Parathyroid adenoma (tissue), 2 donors: Measurements from ENCODE around the gene KIDINS220.

Source experiments
- H2AFZ ChIP-seq: fragments of 300-600 bp; sonication (generic); one replicate; pipeline ENCODE4 v1.7.0; 2017; ENCODE audit warnings: antibody characterized with exemption, mild to moderate bottlenecking
- H3K27ac ChIP-seq: fragments of 300-600 bp; sonication (generic); one replicate; pipeline ENCODE4 v1.7.0; 2017
- H3K27me3 ChIP-seq: fragments of 300-600 bp; sonication (generic); one replicate; pipeline ENCODE4 v1.7.0; 2017; ENCODE audit warnings: low read length; ENCODE audit not compliant: control insufficient read depth, insufficient read depth
- H3K36me3 ChIP-seq: fragments of 300-600 bp; sonication (generic); one replicate; pipeline ENCODE4 v1.7.0; 2017; ENCODE audit warnings: low read length; ENCODE audit not compliant: control insufficient read depth, insufficient read depth
- H3K4me1 ChIP-seq: fragments of 300-600 bp; sonication (generic); one replicate; pipeline ENCODE4 v1.7.0; 2017; ENCODE audit warnings: control low read depth
- H3K4me2 ChIP-seq: fragments of 300-600 bp; sonication (generic); one replicate; pipeline ENCODE4 v1.7.0; 2017; ENCODE audit warnings: low read length
- H3K4me3 ChIP-seq: fragments of 300-600 bp; sonication (generic); one replicate; pipeline ENCODE4 v1.7.0; 2017; ENCODE audit warnings: low read depth, low read length
- H3K79me2 ChIP-seq: fragments of 300-600 bp; sonication (generic); one replicate; pipeline ENCODE4 v1.7.0; 2017; ENCODE audit warnings: control low read depth
- H3K9ac ChIP-seq: fragments of 300-600 bp; sonication (generic); one replicate; pipeline ENCODE4 v1.7.0; 2017; ENCODE audit warnings: mild to moderate bottlenecking
- H3K9me3 ChIP-seq: fragments of 300-600 bp; sonication (generic); one replicate; pipeline ENCODE4 v1.7.0; 2017; ENCODE audit warnings: low read length; ENCODE audit not compliant: control insufficient read depth
- CTCF ChIP-seq: fragments of 300-600 bp; sonication (generic); IDR thresholded peaks from one replicate; pipeline ENCODE4 v1.7.0; 2017; ENCODE audit warnings: antibody characterized with exemption, mild to moderate bottlenecking
- donor health status: primary hyperparathyroidism.

Gene KIDINS220

GRCh38 chr2:8800218-8800617, 37.2 kb downstream of the KIDINS220 start:
- Histone ChIP-seq H3K9ac (no peak overlapping the region), H3K4me1 (no peaks in the 10 kb centered on the region), H3K9me3 (no peaks in the 10 kb centered on the region), H3K79me2 (no peaks in the 10 kb centered on the region), H3K4me3 (no peak overlapping the region), H3K27me3 (no peaks in the 10 kb centered on the region), H3K27ac (no peak overlapping the region), H2AFZ (no peak overlapping the region), H3K4me2 (no peak overlapping the region), H3K36me3 (no peaks in the 10 kb centered on the region)
- TF ChIP-seq CTCF = no peak

- no peak overlapping the region for H3K4me3 ChIP-seq
- H3K9me3 ChIP-seq = no peaks in the 10 kb centered on the region
- no peak overlapping the region for H3K27ac ChIP-seq
- no peaks in the 10 kb centered on the region for H3K36me3 ChIP-seq
- H3K27me3 ChIP-seq = no peaks in the 10 kb centered on the region
- no peaks in the 10 kb centered on the region for H3K4me1 ChIP-seq
- no peak overlapping the region for H2AFZ ChIP-seq
- H3K79me2 ChIP-seq = no peaks in the 10 kb centered on the region
- no peak for TF ChIP-seq CTCF
- no peak overlapping the region for H3K4me2 ChIP-seq
- H3K9ac ChIP-seq = no peak overlapping the region
These were observed 38.4 kb downstream of the KIDINS220 start for GRCh38 chr2:8799004-8799403.

- H3K27me3 ChIP-seq = no peaks in the 10 kb centered on the region
- no peak overlapping the region for H3K4me2 ChIP-seq
- H3K27ac ChIP-seq = no peak overlapping the region
- no peaks in the 10 kb centered on the region for H3K36me3 ChIP-seq
- H3K4me1 ChIP-seq = no peaks in the 10 kb centered on the region
- no peak overlapping the region for H3K9ac ChIP-seq
- H2AFZ ChIP-seq = no peak overlapping the region
- H3K79me2 ChIP-seq = no peaks in the 10 kb centered on the region
- H3K9me3 ChIP-seq = no peaks in the 10 kb centered on the region
- H3K4me3 ChIP-seq = no peak overlapping the region
- no peak for TF ChIP-seq CTCF
These were observed 39.0 kb downstream of the KIDINS220 start for GRCh38 chr2:8798393-8798792.

GRCh38 chr2:8797682-8798081, 39.7 kb downstream of the KIDINS220 start:
- Histone ChIP-seq H3K79me2 (no peaks in the 10 kb centered on the region), H3K9me3 (no peaks in the 10 kb centered on the region), H3K9ac (no peak overlapping the region), H3K4me2 (no peak overlapping the region), H3K36me3 (no peaks in the 10 kb centered on the region), H3K27ac (no peak overlapping the region), H3K27me3 (no peaks in the 10 kb centered on the region), H3K4me1 (no peaks in the 10 kb centered on the region), H3K4me3 (no peak overlapping the region), H2AFZ (no peak overlapping the region)
- no peak for TF ChIP-seq CTCF

- Histone ChIP-seq H3K79me2 (no peaks in the 10 kb centered on the region), H3K4me1 (no peaks in the 10 kb centered on the region), H2AFZ (no peak overlapping the region), H3K4me2 (no peak overlapping the region), H3K9ac (no peak overlapping the region), H3K4me3 (no peak overlapping the region), H3K9me3 (no peaks in the 10 kb centered on the region), H3K27me3 (no peaks in the 10 kb centered on the region), H3K27ac (no peak overlapping the region), H3K36me3 (no peaks in the 10 kb centered on the region)
- no peak for TF ChIP-seq CTCF
These were observed 40.4 kb downstream of the KIDINS220 start for GRCh38 chr2:8796878-8797550.
